RCC 7860 (cell line): ENCODE results near the gene MAP3K19.
"Not testable (repeated sequence)": the region's sequence is repeated elsewhere in the genome, so short reads cannot be mapped to it uniquely, and the experiment has no call there.

Experiments
- DNase-seq: peaks from one replicate; pipeline ENCODE4 v3.0.0-alpha.2; 2015; ENCODE audit warnings: low spot score
- FAIRE-seq: peaks from 2 replicates; lab custom pipeline; 2012; peaks lifted over from hg19 to GRCh38; lab: Jason Lieb, UNC

Gene MAP3K19

DNA sequence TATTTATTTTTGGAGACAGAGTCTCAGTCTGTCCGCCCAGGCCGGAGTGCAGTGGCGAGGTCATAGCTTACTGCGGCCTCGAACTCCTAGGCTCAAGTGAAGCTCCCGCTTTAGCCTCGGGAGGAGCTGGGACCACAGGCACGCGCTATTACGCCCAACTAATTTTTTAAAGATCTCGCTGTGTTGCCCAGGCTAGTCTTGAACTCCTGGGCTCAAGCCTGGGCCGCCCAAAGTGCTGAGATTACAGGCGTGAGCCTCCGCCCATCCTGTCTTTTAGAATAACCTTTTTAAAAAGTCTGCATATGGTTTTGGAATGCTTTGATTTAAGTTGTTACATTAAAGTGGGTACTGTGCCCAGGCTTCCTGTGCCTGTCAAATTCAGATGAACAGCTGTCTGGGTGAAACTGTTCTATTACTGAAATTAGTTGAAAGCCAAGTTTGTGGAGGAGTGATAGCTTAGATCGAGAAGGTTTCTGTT lies 5.8 kb upstream of the MAP3K19 start:
- DNase-seq, result no peak
- no peak for FAIRE-seq

DNA sequence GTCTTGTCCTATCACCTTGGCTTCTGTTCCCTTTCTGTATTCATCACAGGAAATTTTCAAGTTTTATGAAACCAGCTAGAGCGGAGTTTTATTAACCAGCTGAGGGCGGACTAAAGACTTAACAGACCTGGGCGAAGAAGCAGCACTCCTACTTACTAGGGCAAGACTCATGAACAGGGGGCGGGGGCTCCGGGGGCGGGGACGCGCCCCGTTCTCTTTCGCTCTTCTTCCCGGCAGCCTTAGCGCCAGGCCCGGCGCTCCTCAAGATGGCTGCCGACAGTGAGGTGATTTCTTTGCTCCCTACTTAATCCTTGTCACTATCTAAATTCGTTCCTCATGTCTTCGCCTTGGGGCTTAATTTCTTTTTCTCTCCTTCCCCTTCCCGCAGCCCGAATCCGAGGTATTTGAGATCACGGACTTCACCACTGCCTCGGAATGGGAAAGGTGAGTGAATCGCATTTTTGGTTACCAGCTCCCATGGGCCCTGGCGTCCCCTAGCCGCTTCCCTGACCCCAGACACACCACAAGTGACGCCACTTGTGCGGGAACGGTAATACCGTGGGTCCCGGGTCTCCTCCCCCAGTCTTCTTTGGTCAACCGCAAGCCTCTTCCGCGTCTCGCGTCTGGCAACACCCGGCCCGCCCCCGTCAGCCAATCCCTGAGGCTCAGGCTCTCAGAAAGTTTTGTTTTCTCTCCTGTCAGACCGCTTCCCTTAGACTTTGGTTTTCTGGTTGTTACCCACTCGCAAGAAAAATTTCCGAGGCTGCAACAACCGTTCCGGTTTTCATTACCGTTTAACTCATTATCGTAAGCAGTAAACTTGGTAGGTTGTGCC lies 5.0 kb upstream of the MAP3K19 start, which contains the start of gene RAB3GAP1:
Gene RAB3GAP1, plus strand, starts transcription at position 251 of the 835 bp plus-strand sequence. Its CDS starts 16 bp downstream, at position 267.
- peak; percentile 74 for DNase-seq
- no peak for FAIRE-seq

DNA sequence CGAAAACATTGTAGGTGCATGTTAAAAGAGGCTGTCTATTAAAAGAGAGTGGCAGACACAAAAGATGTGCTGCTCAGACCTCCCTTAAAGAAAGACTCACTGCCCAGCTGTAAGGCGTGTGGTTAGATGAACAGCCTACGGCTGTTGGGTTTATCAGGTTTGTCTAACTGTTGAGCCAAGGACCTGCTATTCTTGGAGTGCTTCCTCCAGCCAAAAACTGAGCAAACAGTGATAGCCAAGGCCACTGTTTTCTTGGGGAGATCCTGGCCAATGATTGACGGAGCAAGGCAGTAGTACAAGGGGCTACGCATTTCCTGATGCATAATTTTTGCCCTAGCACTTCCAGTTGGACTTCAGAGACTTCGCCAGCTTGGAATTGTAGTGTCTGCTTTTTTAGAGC lies 3.4 kb upstream of the MAP3K19 start:
- no peak for DNase-seq
- FAIRE-seq, result no peak

DNA sequence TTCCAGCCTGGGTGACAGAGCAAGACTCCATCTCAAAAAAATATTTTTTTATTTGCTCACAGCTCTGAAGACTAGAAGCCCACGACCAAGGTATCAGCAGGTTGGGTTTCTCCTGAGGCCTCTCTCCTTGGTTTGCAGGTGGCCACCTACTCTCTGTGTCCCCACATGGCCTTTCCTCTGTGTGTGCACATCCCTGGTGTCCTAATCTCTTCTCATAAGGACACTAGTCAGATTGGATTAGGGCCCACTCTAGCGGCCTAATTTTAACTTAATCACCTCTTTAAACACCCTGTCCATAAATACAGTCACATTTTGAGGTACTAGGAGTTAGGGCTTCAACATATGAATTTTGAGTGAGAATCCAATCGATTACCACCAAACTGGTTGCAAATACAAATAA lies 2.9 kb upstream of the MAP3K19 start:
- DNase-seq (no peak), FAIRE-seq (no peak)

DNA sequence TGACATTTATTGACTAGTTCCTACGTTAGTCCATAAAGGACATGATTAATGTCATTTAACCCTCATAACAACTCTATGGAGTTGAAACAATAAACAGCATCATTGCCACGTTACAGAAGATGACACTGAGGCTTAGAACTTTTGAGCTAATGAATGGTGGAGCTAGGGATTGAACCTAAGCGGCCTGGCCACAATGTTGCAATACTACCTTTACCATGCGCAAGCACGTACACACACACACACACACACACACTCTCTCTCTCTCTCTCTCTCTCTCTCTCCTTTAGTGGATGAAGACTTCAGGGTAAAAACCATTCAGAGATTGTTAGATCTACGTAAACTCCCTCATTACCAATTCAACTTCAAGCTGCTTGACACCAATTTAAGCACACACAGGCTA lies 875 bp upstream of the MAP3K19 start:
- FAIRE-seq, result no peak
- no peak for DNase-seq

DNA sequence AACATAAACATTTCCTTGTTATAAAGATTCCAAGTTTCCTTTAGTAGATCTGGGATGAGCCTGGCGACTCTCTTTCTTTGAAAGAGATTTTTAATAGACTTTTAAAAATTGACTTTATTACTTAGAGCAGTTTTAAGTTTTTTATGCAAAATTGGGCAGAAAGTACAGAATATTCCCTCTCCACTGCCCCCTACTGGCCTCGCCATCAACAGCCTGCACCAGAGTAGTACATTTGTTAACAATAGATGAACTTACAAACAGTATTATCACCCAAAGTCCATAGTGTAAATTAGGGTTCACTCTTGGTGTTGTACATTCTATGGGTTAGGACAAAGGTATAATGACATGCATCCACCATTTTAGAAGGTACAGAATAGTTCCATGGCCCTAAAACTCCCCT lies 3.9 kb downstream of the MAP3K19 start:
- DNase-seq (no peak), FAIRE-seq (no peak)

DNA sequence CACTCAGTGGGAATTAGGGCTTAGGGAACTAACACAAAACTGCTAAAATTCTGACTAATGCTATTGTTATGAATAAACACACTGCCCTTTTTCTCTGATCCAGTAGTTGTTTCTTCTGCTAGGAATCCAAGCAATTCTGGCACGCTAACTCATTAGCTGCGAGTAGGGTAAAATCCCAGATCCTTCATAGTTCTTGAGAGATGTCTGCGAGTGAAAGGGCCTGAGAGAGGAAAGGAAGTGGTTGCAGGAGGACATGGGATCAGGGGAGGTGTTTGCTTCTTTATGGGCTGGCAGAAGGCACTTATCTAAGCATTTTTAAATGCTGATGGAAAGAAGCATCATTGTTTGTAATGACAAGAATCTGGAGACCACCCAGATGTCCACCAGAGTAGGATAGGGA lies 9.4 kb downstream of the MAP3K19 start:
- FAIRE-seq, result no peak

DNA sequence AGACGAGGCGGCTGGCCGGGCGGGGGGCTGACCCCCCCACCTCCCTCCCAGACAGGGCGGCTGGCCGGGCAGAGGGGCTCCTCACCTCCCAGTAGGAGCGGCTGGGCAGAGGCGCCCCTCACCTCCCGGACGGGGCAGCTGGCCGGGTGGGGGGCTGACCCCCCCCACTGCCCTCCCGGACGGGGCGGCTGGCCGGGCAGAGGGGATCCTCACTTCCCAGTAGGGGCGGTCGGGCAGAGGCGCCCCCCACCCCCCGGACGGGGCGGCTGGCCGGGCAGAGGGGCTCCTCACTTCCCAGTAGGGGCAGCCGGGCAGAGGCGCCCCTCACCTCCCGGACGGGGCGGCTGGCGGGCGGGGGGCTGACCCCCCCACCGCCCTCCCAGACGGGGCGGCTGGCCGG lies 14.0 kb downstream of the MAP3K19 start:
- FAIRE-seq, result not testable (repeated sequence)

More for the DNA sequence above, 9.4 kb downstream of the MAP3K19 start:
- DNase-seq, result no peak

DNA sequence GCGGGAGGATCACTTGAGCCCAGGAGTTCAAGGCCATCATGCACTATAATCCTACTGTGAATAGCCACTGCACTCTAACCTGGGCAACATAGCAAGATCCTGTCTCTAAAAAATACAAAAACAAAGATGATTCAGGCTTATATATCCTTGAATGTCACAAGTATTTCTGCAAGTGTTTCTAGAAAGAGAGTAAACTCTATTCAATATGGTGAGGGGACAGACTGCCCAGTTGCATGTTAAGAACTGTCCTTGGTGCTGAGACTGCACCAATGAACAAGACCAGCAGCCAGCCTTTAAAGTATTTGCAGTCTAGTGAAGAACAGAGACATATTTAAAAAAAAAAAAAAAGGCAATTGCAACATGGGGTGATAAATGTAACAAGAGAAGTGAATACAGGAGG lies 16.4 kb downstream of the MAP3K19 start:
- FAIRE-seq (no peak), DNase-seq (no peak)

More for the DNA sequence above, 14.0 kb downstream of the MAP3K19 start:
- not testable (repeated sequence) for DNase-seq

DNA sequence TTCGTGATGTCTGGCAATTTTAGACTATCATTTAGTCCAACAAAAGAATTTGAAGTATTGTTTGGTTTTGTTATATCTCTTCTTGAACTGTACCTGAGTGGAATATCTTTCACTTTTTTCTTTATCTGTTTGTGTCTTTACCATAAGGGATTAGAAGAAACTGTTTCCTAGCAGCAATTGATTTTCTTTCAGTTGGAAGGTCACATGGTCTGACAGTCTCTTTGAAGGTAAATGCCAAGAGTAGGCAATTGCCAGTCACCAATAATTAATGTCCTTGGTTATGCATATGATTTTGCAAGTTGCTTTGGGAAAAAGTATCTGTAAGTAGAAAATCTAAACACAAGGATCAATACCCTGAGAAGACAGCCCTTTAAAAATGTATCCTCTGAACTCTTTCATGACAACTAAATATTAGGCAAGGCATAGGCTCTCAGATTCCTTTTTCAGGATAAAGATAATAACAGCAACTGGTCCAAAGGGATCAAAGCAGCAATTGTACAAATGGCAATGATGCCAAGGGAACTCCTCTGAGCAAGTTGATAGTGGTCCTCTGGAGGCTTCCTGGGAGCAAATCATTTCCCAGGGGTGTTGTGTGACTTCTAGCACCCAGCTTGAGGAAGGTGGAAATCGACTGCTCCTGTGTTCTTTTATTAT lies 17.6 kb downstream of the MAP3K19 start:
- DNase-seq (no peak), FAIRE-seq (no peak)

DNA sequence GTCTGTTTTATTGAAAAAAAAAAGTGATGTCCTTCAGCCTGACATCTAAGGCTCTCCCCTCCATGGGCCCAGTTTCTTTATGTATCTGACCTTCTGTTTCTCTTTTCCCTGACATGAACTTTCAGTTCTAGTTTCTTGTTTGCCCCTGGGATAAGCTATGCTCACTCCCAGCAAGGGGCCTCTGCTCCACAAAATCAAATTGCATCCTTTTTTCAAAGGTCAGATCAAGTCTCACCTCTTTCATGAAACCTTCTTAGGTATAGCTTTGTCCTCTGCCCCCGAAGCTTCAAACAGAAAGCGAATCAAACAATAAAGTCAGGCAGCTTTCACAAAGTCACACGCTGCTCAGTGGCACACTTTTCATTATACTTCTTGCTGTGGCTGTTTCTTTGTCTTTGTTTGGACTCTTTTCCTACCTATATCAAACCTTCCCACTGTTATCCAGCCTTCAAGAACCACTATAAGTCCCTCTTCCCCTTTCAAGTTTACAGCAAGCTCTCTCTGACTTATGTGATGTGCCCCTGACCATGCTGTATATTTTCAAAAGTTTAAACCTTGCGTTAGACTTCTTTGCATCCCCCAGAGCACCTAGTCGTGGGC lies 23.3 kb downstream of the MAP3K19 start:
- no peak for FAIRE-seq

DNA sequence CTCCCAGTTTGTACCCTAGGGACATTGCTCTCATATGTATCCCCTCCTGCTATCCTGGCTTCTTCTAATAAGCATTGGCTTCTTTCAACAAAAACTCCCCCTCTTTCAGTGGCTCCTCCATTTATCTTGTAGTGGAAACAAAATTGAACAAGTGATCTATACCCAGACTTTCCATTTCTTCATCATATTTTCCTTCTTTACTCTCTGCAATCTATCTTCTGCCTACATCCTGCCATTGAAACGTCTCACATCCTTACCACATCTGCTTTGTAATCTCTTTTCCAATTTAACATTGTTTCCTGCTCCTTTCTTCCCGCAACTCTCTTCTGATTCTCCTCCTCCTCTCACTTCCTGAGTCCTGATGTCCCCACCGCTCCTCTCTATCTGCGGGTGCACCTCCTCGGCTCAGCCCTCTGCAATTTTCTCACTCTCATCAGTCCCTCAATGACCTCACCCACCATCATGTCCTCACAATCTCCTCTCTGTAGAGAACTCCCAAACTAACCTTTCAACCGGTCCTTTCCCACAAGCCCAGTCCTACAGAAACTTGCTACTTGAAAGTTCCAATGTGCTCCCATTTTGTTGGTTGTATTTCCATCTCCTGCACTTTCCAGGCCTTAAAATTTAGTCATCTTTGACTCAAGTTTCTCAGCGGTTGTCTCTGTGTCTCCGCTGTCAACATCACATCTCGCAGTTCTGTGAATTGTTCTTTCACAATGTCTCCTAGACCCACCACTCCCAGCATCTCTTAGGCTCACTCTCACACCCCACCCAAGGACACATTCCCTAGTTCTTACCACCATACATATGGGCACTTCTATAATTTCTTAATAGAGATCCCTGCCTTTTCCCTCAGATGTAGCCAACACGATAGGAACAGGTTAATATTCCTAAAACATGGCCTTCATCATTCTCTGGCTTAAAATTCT lies 24.0 kb downstream of the MAP3K19 start:
- DNase-seq, result no peak
- FAIRE-seq, result no peak

More for the DNA sequence above, 23.3 kb downstream of the MAP3K19 start:
- no peak for DNase-seq

DNA sequence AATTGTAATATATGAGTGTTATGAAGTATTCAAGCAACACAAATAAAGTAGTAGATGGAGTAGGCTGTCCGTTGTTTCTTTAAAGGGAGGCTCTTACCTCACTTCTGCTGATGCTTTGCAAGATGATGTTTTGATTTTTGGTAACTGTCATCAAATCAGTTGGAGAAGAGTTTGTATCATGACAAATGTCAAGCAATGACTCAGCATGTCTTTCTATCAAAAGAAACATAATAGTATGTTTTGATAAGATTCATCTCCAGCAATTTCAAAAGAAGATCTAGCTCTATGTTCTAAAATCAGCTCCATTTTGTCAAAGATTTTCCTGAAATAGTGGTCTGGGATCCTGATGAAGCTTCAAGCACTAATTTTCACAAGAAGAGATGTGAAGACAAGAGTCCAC lies 25.6 kb downstream of the MAP3K19 start:
- FAIRE-seq, result no peak
- DNase-seq, result no peak

DNA sequence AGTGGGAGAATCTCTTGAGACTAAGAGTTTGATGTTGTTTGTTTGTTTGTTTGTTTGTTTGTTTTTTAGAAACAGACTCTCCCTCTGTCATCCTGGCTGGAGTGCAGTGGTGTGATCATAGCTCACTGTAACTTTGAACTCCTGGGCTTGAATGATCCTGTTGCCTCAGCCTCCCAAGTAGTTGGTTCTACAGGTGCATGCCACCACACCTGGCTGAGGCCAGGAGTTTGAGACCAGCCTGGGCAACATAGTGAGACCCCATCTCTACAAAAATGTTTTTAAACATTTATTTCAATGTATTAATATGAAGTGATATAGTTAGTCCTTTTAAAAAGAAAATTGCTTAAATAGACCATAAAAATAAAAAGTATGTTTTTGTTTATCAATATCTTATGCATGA lies 35.6 kb downstream of the MAP3K19 start:
- FAIRE-seq, result no peak
- DNase-seq, result no peak

DNA sequence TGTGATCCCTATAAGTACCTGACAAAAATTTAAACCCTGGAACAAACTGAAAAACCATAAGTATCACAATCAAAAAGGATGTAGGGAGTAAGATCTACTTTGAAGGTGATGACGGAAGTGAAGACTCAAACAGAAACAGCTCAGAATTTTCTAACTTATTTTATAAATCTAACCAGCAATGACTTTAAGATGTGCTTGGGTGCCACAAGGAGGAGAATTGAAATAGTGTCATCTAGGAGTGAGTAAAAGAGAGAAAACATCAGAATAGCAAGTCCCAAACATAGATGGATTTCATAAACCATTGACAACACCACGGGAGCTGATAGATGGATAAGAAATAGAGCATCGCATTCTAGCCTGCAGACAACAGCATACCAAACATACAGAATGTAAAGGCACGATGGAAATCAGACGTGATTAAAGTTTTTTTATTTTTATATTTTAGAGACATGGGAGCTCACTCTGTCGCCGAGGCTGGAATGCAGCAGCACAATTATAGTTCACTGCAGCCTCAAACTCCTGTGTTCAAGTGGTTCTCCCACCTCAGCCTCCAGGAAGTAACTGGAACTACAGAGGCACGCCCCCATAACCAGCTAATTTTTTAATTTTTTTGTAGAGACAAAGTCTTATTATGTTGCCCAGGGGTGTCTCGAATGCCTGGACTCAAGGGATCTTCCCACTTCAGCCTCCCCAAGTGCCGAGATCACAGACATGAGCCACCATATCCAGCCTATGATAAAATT lies 36.9 kb downstream of the MAP3K19 start:
- no peak for DNase-seq
- FAIRE-seq, result no peak

DNA sequence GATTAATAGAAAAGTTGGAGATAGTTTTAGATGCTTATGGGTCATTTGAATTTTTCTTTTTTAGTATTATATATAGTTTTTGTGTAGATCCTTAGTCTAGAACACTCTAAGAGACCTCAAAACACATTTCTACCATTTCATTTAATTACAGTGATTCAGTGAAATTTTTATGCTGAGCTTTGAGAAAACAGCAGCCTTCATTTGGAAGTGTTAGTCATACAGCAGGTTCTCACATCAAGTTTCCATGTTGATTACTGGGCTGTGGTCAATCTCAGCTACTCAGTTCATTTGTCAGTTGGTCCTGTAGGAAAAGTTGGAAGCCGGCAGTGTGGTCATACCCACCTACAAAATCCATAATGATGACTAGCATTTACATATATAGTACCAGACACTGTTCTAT lies 37.9 kb downstream of the MAP3K19 start:
- no peak for DNase-seq
- FAIRE-seq, result no peak

DNA sequence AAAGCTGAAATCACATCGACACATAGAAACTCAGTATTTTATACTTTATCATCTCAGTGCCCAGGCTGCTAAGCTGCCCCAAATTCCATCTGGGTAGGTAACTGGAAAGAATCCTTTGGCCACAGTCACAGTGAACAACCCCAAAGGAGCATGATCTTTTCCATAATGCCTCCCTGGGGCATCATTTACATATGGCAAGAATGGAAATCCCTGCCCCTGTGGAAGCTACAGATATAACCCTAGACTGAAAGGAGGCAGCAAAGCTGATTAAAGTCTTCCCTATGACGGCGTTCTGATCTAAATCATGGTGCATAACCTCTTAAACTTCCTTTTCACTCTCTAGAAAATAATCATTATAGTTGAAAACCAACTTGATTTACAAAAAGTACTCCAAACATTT lies 41.5 kb downstream of the MAP3K19 start:
- no peak for FAIRE-seq
- no peak for DNase-seq

DNA sequence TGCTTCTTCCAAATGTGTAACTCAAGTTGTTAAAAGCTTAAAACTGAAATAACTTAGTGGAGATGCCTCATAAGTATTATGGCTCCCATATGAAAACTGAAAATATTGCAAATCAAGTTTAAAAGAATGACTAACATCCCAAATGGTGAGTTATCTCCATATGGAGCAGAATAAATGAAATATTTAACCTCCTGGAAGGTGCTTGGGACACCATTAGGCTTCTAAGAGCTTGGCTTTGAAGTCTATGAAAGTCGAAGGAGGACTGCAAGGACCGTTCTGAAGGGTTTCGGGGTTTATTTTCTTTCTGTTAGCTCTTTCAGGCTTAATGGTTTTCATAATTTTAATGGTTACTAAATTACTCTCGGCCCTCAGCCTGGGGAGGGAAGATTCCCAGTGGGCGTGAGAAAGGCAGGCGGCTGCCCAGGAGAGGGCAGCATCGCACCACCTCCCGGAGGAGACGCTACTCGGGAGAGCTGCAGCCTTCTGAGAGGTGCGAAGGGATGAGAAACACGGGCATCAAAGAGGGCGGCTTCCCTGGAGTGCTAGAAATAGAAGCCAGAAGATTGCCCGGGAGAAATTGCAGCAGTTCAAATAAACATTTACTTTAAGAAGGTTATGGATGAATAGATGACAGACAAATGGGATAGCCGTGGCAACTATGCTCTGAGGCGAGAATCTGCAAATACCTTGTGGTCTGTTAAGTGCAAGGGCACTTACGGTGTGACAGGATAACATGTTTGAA lies 43.1 kb downstream of the MAP3K19 start:
- FAIRE-seq (peak; percentile 15), DNase-seq (peak; percentile 25)

DNA sequence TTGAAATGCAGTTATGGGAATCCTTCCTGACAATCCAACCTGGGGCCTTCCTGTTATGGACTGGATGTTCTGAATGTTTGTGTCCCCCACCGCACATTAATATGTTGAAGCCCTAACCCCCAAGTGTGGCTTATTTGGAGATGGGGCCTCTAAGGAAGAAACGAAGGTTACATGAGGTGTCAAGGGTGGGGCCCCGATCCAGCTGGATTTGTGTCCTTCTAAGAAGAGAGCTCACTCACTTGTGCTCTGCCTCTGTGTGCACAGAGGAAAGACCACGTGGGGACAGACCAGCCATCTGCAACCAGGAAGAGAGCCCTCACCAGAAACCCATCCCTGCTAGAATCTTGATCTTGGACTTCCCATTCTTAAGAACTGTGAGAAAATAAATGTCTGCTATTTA lies 44.4 kb downstream of the MAP3K19 start:
- FAIRE-seq, result no peak
- no peak for DNase-seq
